Smooth muscle cell (in vitro differentiated cells): Measurements from ENCODE around the gene RTN4IP1. TPM values are rescaled to one million over a fixed set of nuclear protein-coding genes. Genes with fewer than 3 reads are reported as not detected.

Experiments
- DNase-seq: peaks from one replicate; lab custom pipeline; 2025; ENCODE audit not compliant: unreplicated experiment; lab: John Stamatoyannopoulos, UW
- H2AFZ ChIP-seq: fragments of 200-600 bp; sonication (generic); 2 replicates; pipeline ENCODE4 v1.6.0; 2016; ENCODE audit warnings: antibody characterized with exemption, low read depth, mild to moderate bottlenecking
- H3F3A ChIP-seq: fragments of 200-600 bp; sonication (generic); 2 replicates; pipeline ENCODE4 v1.6.0; 2017; ENCODE audit warnings: antibody characterized with exemption, low read depth
- H3K27ac ChIP-seq: fragments of 200-600 bp; sonication (generic); 2 replicates; pipeline ENCODE4 v1.5.1; 2016; ENCODE audit warnings: low read depth, mild to moderate bottlenecking
- H3K27me3 ChIP-seq: fragments of 200-600 bp; sonication (generic); 2 replicates; pipeline ENCODE4 v1.6.1; 2016; ENCODE audit warnings: low read depth, mild to moderate bottlenecking
- H3K36me3 ChIP-seq: fragments of 200-600 bp; sonication (generic); 2 replicates; pipeline ENCODE4 v1.5.1; 2016; ENCODE audit warnings: low read depth
- H3K4me1 ChIP-seq: fragments of 200-600 bp; sonication (generic); 2 replicates; pipeline ENCODE4 v1.5.1; 2016; ENCODE audit warnings: low read depth
- H3K4me2 ChIP-seq: fragments of 200-600 bp; sonication (generic); 2 replicates; pipeline ENCODE4 v1.6.0; 2016; ENCODE audit warnings: mild to moderate bottlenecking
- H3K4me3 ChIP-seq: fragments of 200-600 bp; sonication (generic); 2 replicates; pipeline ENCODE4 v1.5.1; 2016; ENCODE audit warnings: mild to moderate bottlenecking
- H3K79me2 ChIP-seq: fragments of 200-600 bp; sonication (generic); 2 replicates; pipeline ENCODE4 v1.6.0; 2016; ENCODE audit warnings: low read depth, mild to moderate bottlenecking
- H3K9ac ChIP-seq: fragments of 200-600 bp; sonication (generic); 2 replicates; pipeline ENCODE4 v1.6.0; 2016; ENCODE audit warnings: low read depth
- H3K9me3 ChIP-seq: fragments of 200-600 bp; sonication (generic); replicated peaks from 2 replicates; pipeline ENCODE4 v1.5.1; 2016; ENCODE audit warnings: low read depth
- H4K20me1 ChIP-seq: fragments of 200-600 bp; sonication (generic); 2 replicates; pipeline ENCODE4 v1.6.0; 2016; ENCODE audit warnings: low read depth
- CTCF ChIP-seq: fragments of 200-600 bp; sonication (generic); IDR thresholded peaks from 2 replicates; pipeline ENCODE4 v1.5.1; 2017; ENCODE audit warnings: borderline replicate concordance, mild to moderate bottlenecking, antibody characterized with exemption; ENCODE audit not compliant: insufficient read depth, poor library complexity, severe bottlenecking
- WGBS: methylation state at CpG from one replicate; pipeline ENCODE4 v1.1.7; 2016; ENCODE audit warnings: low lambda C conversion rate; 5-methylcytosine and 5-hydroxymethylcytosine counted together
- polyA plus RNA-seq: library from polyadenylated mRNA; unstranded; fragments of >200 nt; fragmentation: Nextera tagmentation; extraction: Ambion mirVana; gene quantifications from 2 replicates; pipeline ENCODE4 v1.2.1, GENCODE V29; 2016
- total RNA-seq: library from RNA; depleted of rRNA; stranded (reverse); fragments of >200 nt; gene quantifications from 2 replicates; pipeline ENCODE4 v1.2.3, GENCODE V29; 2014

RTN4IP1 gene
- total and polyA plus RNA-seq, 2 experiments from 2014 or later = 5.7 to 8.2 TPM

GRCh38 chr6:106618324-106618723 lies 11.0 kb downstream of the RTN4IP1 start:
- no peak overlapping the region for H3K4me3 ChIP-seq
- no peak for TF ChIP-seq CTCF
- H3K9me3 ChIP-seq = no peaks in the 10 kb centered on the region
- no peak overlapping the region for H3K27ac ChIP-seq
- no peak overlapping the region for H2AFZ ChIP-seq
- no peak overlapping the region for H3K4me2 ChIP-seq
- H3K4me1 ChIP-seq = no peaks in the 10 kb centered on the region
- H3K79me2 ChIP-seq = no peaks in the 10 kb centered on the region
- 91% methylated on average over 3 of the region's 3 CpGs for WGBS
- H3K36me3 ChIP-seq = no peaks in the 10 kb centered on the region
- H4K20me1 ChIP-seq = no peaks in the 10 kb centered on the region
- H3K9ac ChIP-seq = no peak overlapping the region
- H3F3A ChIP-seq = no peaks in the 10 kb centered on the region
- no peaks in the 10 kb centered on the region for H3K27me3 ChIP-seq
- no peak for DNase-seq

DNA sequence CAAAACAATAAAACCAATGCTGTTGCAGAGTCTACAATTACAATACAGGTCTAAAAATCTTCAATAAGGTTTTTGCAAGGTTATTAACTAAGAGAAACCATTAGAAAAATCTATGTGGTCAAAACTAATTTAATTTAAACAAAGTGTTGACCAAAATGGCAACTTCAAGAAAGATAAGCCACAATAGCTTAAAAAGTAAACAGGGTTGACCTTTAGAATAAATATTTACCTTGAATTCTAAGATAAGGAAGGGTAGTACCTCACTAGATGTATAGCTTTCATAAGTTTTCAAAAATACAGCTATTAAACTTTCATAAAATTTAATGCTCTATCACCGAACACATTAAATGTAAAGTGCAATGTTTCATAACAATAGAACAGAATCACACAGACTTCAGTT lies 11.4 kb downstream of the RTN4IP1 start:
- Histone ChIP-seq H4K20me1 (no peaks in the 10 kb centered on the region), H3K27me3 (no peaks in the 10 kb centered on the region), H3K27ac (no peak overlapping the region), H3K9me3 (no peaks in the 10 kb centered on the region), H3K4me3 (no peak overlapping the region), H3K79me2 (no peaks in the 10 kb centered on the region), H3K4me1 (no peaks in the 10 kb centered on the region), H3K4me2 (no peak overlapping the region), H2AFZ (no peak overlapping the region), H3K36me3 (no peaks in the 10 kb centered on the region), H3F3A (no peaks in the 10 kb centered on the region), H3K9ac (no peak overlapping the region)
- no peak for TF ChIP-seq CTCF
- DNase-seq = no peak
- 95% methylated on average over 1 of the region's 1 CpG for whole genome bisulfite sequencing

- no peak overlapping the region for H3K27ac ChIP-seq
- no peak for TF ChIP-seq CTCF
- H3F3A ChIP-seq = no peaks in the 10 kb centered on the region
- no peaks in the 10 kb centered on the region for H3K36me3 ChIP-seq
- H3K9ac ChIP-seq = no peak overlapping the region
- no peaks in the 10 kb centered on the region for H3K4me1 ChIP-seq
- H3K79me2 ChIP-seq = no peaks in the 10 kb centered on the region
- H3K27me3 ChIP-seq = no peaks in the 10 kb centered on the region
- H3K4me3 ChIP-seq = no peak overlapping the region
- DNase-seq = no peak
- H4K20me1 ChIP-seq = no peaks in the 10 kb centered on the region
- no peaks in the 10 kb centered on the region for H3K9me3 ChIP-seq
- no peak overlapping the region for H3K4me2 ChIP-seq
- no peak overlapping the region for H2AFZ ChIP-seq
These were observed 12.0 kb downstream of the RTN4IP1 start for GRCh38 chr6:106617302-106617701.

DNA sequence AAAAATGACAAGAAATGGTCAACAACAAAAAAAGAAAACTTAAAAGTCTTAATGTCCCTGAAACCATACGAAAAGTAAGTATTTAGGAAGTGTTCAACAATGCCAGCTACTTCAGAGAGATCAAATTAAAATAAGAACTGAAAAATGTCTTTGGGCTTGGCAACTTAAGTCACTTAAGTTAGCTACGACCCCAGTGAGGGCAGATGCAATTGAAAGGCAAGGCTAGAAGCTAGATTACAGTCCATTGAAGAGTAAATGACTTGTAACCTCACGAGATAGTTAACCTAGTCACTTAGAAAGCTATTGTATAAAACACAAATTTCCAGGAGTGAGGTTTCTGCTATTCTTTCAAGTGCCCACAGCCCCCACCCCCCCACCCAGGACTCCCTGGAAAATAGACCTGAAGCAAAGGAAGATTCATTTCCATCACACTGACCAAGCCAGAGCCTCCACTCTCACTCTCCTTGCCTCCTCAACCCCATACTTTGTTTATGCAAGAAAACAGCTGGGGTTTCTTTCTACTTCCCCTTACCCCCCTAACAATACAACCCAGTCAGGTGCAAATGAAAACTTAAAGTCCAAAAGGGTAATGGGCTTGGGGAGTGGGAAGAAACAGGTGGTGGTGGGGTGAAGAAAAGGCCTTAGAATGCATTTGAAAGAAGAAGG lies 14.6 kb downstream of the RTN4IP1 start:
- no peak for TF ChIP-seq CTCF
- no peaks in the 10 kb centered on the region for H3K27me3 ChIP-seq
- H4K20me1 ChIP-seq = no peaks in the 10 kb centered on the region
- H3K4me2 ChIP-seq = no peak overlapping the region
- H3K36me3 ChIP-seq = no peaks in the 10 kb centered on the region
- no peak overlapping the region for H3K27ac ChIP-seq
- no peak overlapping the region for H3K4me3 ChIP-seq
- no peak overlapping the region for H2AFZ ChIP-seq
- H3F3A ChIP-seq = no peaks in the 10 kb centered on the region
- H3K9me3 ChIP-seq = no peaks in the 10 kb centered on the region
- no peaks in the 10 kb centered on the region for H3K79me2 ChIP-seq
- H3K9ac ChIP-seq = no peak overlapping the region
- 52% methylated on average over 3 of the region's 3 CpGs for WGBS
- no peak for DNase-seq
- no peaks in the 10 kb centered on the region for H3K4me1 ChIP-seq
